HepG2 (cell line): ENCODE data around the gene RRP9.

Experiments used
- CEBPB ChIP-seq: IDR thresholded peaks from 2 replicates; pipeline ENCODE4 v1.6.1; 2011; ENCODE audit warnings: low read depth, low read length, improper control_type of control experiment, borderline replicate concordance
- NFYB ChIP-seq: sonication (generic); formaldehyde crosslinking; IDR thresholded peaks from 2 replicates; pipeline ENCODE4 v1.4.0; 2020; ENCODE audit warnings: missing genetic modification reagents
- POLR2A ChIP-seq, 2 experiments: IDR thresholded peaks; 2 replicates each; pipeline ENCODE4 v1.6.1; 2011; ENCODE audit warnings: low read depth in 2 of 2, low read length in 2 of 2, mild to moderate bottlenecking in 1 of 2, moderate library complexity in 1 of 2; ENCODE audit not compliant: insufficient read depth in 1 of 2
- TGIF2 ChIP-seq: IDR thresholded peaks from 2 replicates; pipeline ENCODE4 v1.6.1; 2016; ENCODE audit warnings: control low read depth, missing compliant biosample characterization
- ZNF549 ChIP-seq: sonication (generic); formaldehyde crosslinking; IDR thresholded peaks from 2 replicates; pipeline ENCODE4 v1.5.0; 2020; ENCODE audit warnings: missing genetic modification reagents
- ZNF839 ChIP-seq: sonication (generic); formaldehyde crosslinking; IDR thresholded peaks from 2 replicates; pipeline ENCODE4 v1.4.0; 2020; ENCODE audit warnings: missing genetic modification reagents, mild to moderate bottlenecking, borderline replicate concordance
- TF ChIP-seq, protein P1 (sequence below): sonication (generic); formaldehyde crosslinking; IDR thresholded peaks from 2 replicates; pipeline ENCODE4 v1.5.0; 2020; ENCODE audit warnings: missing genetic modification reagents

DNA sequence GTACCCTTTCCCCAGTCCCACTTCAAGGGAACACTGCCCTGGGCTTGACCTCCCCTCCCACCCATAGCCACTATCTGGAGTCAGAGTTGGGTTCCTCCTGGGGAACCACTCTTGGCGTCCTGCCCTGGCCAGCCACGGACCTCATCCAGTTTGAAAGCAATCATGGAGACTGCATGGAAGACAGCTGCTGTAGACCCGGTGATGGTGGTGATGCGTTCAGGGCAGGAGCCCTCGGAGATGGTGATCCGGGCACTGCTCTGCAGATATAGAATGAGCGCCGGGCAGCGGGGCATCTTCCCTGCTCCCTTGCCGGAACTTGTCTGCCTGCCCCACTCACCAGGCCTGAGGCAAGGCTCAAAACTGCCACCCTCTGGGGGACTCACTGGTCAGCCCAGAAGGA lies 18.7 kb upstream of the RRP9 start:
- TF ChIP-seq, protein P1, sequence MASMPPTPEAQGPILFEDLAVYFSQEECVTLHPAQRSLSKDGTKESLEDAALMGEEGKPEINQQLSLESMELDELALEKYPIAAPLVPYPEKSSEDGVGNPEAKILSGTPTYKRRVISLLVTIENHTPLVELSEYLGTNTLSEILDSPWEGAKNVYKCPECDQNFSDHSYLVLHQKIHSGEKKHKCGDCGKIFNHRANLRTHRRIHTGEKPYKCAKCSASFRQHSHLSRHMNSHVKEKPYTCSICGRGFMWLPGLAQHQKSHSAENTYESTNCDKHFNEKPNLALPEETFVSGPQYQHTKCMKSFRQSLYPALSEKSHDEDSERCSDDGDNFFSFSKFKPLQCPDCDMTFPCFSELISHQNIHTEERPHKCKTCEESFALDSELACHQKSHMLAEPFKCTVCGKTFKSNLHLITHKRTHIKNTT (CRISPR knock-in tag) = no peak
- TF ChIP-seq ZNF839 (CRISPR knock-in tag) (no peak), CEBPB (no peak), TGIF2 (CRISPR knock-in tag) (no peak), ZNF549 (CRISPR knock-in tag) (no peak), NFYB (CRISPR knock-in tag) (no peak), POLR2A (IDR thresholded peaks at IDR 0.05; ENCODE audit: insufficient read depth in 1 of 2, low read depth in 2 of 2, low read length in 2 of 2) (no peak)
